ENCODE results near the gene CARS2. TPM values are rescaled to one million over a fixed set of nuclear protein-coding genes. Genes with fewer than 3 reads are reported as not detected.
A peak's percentile ranks its signal among the peaks of the same experiment; 100 is the strongest.

Gene CARS2
- total and polyA plus RNA-seq, 2 donors from 2014 or later, result 57.1 to 57.9 TPM

GRCh38 chr13:110630566-110631119, 75.3 kb downstream of the CARS2 start:
- no peak overlapping the region for H3K9ac ChIP-seq (ENCODE audit: low read length in 3 of 3)
- DNase-seq, result peak in 3 of 5 donors; percentile 55 to 87 (median 79)
- H3K4me3 ChIP-seq (ENCODE audit: low read length in 3 of 3), result no peak overlapping the region
- no peaks in the 10 kb centered on the region for H3K9me3 ChIP-seq (ENCODE audit: control insufficient read depth in 2 of 3, insufficient read depth in 1 of 3, low read length in 3 of 3)
- H3K36me3 ChIP-seq (ENCODE audit: control insufficient read depth in 2 of 3, insufficient read depth in 3 of 3, low read length in 3 of 3), result peaks cover 4 to 32% (median 16%) of the 10 kb centered on the region in 3 donors
- no peak overlapping the region for H3K27ac ChIP-seq (ENCODE audit: low read depth in 2 of 2, low read length in 2 of 2)
- peaks cover 0 to 5% (median 0%) of the 10 kb centered on the region in 3 donors for H3K4me1 ChIP-seq (ENCODE audit: control insufficient read depth in 2 of 3, insufficient read depth in 2 of 3, low read depth in 1 of 3, low read length in 3 of 3)
- intact Hi-C loops (cut with DNase I), result no loop called here
- FAIRE-seq, result no peak
- no peak for TF ChIP-seq CTCF (IDR thresholded peaks at IDR 0.05; ENCODE audit: borderline replicate concordance, extremely low read depth, insufficient read depth)
- H3K27me3 ChIP-seq (ENCODE audit: control insufficient read depth, insufficient read depth, low read length), result no peaks in the 10 kb centered on the region

- H3K9me3 ChIP-seq (ENCODE audit: control insufficient read depth in 2 of 3, insufficient read depth in 1 of 3, low read length in 3 of 3), result no peaks in the 10 kb centered on the region
- H3K36me3 ChIP-seq (ENCODE audit: control insufficient read depth in 2 of 3, insufficient read depth in 3 of 3, low read length in 3 of 3), result peaks cover 0 to 30% (median 9%) of the 10 kb centered on the region in 3 donors
- no peak overlapping the region for H3K4me3 ChIP-seq (ENCODE audit: low read length in 3 of 3)
- TF ChIP-seq CTCF (IDR thresholded peaks at IDR 0.05; ENCODE audit: borderline replicate concordance, extremely low read depth, insufficient read depth), result no peak
- peaks cover 0 to 10% (median 0%) of the 10 kb centered on the region in 3 donors for H3K4me1 ChIP-seq (ENCODE audit: control insufficient read depth in 2 of 3, insufficient read depth in 2 of 3, low read depth in 1 of 3, low read length in 3 of 3)
- intact Hi-C loops (cut with DNase I), result no loop called here
- no peak for FAIRE-seq
- no peak for DNase-seq
- no peak overlapping the region for H3K27ac ChIP-seq (ENCODE audit: low read depth in 2 of 2, low read length in 2 of 2)
- H3K9ac ChIP-seq (ENCODE audit: low read length in 3 of 3), result no peak overlapping the region
- no peaks in the 10 kb centered on the region for H3K27me3 ChIP-seq (ENCODE audit: control insufficient read depth, insufficient read depth, low read length)
Observed at GRCh38 chr13:110629735-110630134, 76.2 kb downstream of the CARS2 start.

GRCh38 chr13:110628952-110629701, 76.8 kb downstream of the CARS2 start:
- peaks cover 0 to 12% (median 0%) of the 10 kb centered on the region in 3 donors for H3K4me1 ChIP-seq (ENCODE audit: control insufficient read depth in 2 of 3, insufficient read depth in 2 of 3, low read depth in 1 of 3, low read length in 3 of 3)
- peaks cover 0 to 28% (median 5%) of the 10 kb centered on the region in 3 donors for H3K36me3 ChIP-seq (ENCODE audit: control insufficient read depth in 2 of 3, insufficient read depth in 3 of 3, low read length in 3 of 3)
- no peak overlapping the region for H3K4me3 ChIP-seq (ENCODE audit: low read length in 3 of 3)
- H3K27ac ChIP-seq (ENCODE audit: low read depth in 2 of 2, low read length in 2 of 2), result no peak overlapping the region
- no peak for TF ChIP-seq CTCF (IDR thresholded peaks at IDR 0.05; ENCODE audit: borderline replicate concordance, extremely low read depth, insufficient read depth)
- intact Hi-C loops (cut with DNase I), result no loop called here
- DNase-seq, result no peak
- no peaks in the 10 kb centered on the region for H3K27me3 ChIP-seq (ENCODE audit: control insufficient read depth, insufficient read depth, low read length)
- no peak for FAIRE-seq
- no peak overlapping the region for H3K9ac ChIP-seq (ENCODE audit: low read length in 3 of 3)
- no peaks in the 10 kb centered on the region for H3K9me3 ChIP-seq (ENCODE audit: control insufficient read depth in 2 of 3, insufficient read depth in 1 of 3, low read length in 3 of 3)

All from kidney (tissue), 14 donors.